HG02763 (cell line): ENCODE measurements around the gene CENPB.
"Not testable (repeated sequence)": the region's sequence is repeated elsewhere in the genome, so short reads cannot be mapped to it uniquely, and the experiment has no call there.

ENCODE experiments used
- ATAC-seq: cut with Tn5 transposase; IDR thresholded peaks from one replicate; pipeline ENCODE4 v1.9.1; 2021; ENCODE audit warnings: mild to moderate bottlenecking, moderate library complexity; ENCODE audit not compliant: unreplicated experiment

CENPB gene

DNA sequence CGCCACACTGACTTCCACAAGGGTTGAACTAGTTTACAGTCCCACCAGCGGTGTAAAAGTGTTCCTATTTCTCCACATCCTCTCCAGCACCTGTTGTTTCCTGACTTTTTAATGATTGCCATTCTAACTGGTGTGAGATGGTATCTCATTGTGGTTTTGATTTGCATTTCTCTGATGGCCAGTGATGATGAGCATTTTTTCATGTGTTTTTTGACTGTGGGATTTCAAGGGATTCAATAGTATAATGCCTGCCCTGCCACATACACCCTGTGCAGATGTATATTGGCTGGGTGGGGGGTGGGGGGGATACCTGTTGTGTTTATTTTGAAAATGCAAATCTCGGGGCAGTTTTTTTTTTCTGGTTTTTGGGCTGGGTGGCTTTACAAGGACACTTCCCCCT is 7.6 kb upstream of the CENPB start:
- ATAC-seq = not testable (repeated sequence)

DNA sequence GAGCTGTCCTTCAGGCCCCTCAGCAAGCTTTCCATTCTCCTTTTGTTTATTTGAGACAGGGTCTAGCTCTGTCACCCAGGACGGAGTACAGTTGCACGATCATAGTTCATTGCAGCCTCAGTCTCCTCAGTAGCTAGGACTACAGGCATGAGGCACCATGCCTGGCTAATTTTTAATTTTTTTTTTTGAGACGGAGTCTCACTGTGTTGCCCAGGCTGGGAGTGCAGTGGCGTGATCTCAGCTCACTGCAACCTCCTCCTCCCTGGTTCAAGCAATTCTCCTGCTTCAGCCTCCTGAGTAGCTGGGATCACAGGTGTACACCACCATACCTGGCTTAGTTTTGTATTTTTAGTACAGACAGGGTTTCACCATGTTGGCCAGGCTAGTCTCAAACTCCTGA is 2.7 kb upstream of the CENPB start:
- not testable (repeated sequence) for ATAC-seq

DNA sequence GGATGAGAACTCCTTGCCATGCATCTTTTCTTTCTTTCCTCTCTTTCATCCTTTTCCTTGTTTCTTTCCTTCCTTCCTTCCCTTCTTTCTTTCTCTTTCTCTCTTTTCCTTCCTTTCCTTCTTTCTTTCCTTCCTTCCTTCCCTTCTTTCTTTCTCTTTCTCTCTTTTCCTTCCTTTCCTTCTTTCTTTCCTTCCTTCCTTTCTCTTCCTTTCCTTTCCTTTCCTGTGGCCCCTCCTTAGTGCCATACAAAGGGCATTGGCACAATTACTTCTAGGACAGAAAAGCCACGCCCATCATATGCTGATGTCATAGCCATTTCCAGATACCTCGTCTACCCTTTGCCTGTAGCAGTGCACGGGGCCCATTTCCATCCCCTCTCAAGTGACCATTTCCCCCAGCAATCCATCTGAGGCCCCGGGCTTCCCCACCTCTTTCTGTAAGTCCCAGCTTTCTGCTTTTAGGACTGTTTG is 2.2 kb upstream of the CENPB start:
- no peak for ATAC-seq

DNA sequence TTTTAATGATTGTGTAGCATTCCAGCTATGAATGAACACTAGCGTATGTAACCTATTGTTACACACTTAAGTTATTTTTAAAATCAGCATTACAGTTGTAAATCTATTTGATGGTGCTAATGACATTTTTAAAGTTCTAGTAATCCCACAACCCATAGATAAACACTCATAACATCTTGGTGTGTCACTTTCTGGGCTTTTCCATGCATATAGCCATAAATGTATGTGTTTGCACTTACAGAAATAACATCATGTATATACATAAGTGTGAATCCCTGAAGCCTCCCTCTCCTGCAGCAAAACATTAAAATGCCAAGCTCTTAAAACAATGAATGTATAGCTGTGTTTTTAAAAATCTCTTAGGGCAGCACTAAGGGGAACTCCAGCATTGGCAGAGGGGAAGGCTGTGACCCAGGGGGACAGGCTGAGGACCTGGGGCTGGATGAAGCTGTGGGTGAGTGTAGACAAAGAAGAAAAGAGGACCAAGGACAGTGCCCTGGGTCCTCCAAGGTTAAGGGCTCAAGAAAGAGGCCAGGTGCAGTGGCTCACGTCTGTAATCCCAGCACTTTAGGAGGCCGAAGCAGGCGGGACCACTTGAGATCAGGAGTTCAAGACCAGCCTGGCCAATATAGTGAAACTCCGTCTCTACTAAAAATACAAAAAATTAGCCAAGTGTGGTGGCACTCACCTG is 929 bp upstream of the CENPB start:
- no peak for ATAC-seq

DNA sequence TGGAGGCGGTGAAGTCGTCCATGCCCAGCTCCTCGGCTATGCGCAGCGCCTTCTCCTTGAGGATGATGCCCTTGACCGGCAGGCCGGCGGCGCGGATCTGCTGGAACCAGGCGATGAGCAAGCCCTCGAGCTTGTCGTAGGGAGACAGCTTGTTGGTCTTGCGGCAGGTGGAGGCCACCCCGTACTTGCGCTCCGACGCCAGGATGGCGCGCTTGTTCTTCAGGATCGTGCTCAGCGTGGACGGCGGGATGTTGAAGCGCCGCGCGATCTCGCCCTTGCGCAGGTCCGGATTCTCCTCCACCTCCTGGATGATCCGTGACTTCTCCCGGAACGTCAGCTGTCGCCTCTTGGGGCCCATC is 435 bp downstream of the CENPB start:
- peak; percentile 3 for ATAC-seq

DNA sequence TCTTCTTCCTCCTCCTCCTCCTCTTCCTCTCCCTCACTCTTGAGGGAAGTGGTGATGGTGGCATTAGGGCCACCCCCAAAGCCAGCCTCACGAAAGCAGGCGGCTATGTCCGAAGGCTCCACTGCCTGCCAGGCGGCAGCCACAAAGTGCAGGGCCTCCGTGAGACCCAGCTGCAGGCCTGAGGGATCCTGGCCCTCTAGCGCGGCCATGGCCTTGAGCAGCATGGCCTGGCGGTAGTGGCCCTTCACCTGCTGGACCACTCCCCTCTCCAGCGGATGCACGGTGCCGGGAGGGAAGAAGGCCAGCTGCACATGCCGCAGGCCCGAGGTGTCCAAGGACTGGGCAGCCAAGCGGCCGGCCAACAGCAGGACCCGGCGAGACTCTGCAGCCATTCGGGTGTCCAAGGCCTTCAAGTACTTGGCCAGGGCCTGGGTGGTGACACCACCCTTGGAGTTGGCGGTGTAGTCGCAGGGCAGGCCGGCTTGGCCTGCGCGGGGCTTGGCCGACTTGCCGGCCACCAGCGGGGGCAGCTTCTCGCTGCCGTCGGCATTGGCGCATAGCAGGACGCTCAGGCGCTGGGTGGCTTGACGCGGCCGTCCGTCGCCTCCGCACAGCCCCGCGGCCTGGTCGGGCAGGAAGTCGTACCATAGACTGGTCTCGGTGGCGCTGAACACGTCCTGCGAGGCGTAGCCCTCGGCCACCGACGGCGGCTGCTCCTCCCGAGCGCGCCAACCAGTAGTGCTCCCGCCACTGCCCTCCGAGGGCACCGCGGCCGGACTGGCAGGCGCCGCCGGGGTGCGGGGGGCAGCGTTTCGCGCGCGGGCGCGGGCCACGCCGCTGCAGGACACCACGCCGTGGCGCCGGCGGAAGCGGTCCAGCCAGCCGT is 1.1 kb downstream of the CENPB start:
- ATAC-seq = no peak

DNA sequence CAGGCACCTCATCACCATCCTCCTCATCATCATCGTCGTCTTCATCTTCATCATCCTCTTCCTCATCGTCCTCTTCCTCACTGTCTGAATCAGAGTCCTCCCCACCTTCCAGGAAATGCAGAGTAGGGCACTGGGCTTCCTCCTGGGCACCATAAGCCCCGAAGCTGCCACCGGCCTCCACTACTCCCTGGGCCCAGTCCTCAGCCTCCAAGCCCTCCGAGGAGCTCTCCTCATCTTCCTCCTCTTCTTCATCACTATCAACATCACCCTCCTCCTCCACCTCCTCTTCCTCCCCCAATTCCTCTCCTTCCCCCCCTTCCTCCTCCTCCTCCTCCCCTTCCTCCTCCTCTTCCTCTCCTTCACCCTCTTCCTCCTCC is 1.7 kb downstream of the CENPB start:
- no peak for ATAC-seq

DNA sequence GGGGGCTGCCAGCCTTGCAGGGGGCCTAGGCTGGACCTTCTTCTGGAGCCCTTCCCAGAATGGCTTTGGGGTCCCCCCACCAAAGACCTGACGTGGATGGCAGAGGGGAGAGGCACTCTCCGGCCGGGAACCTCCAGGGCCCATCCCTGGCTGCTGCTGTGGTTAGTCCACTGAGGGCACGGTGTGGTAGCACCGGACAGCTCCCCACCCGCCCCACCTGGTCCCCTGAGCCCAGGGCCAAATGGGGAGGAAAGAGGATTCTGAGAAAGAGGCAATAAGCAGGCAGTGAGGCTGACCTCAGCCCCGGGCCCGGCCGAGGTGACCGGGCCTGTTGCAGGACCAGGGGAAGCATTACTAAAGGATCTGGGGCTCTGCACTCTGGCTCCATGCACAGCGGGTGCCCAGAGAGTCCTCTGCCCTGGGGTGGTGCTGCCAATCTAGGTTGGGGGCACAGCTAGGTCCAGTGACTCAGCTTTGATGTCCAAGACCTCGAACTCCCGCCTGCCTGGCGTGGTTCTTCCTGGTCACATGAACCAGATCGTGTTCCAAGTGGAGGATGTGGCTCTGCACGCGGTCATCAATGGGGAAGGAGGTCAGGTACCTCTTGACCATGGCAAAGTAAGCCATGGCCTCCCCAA is 2.2 kb downstream of the CENPB start:
- ATAC-seq = no peak

DNA sequence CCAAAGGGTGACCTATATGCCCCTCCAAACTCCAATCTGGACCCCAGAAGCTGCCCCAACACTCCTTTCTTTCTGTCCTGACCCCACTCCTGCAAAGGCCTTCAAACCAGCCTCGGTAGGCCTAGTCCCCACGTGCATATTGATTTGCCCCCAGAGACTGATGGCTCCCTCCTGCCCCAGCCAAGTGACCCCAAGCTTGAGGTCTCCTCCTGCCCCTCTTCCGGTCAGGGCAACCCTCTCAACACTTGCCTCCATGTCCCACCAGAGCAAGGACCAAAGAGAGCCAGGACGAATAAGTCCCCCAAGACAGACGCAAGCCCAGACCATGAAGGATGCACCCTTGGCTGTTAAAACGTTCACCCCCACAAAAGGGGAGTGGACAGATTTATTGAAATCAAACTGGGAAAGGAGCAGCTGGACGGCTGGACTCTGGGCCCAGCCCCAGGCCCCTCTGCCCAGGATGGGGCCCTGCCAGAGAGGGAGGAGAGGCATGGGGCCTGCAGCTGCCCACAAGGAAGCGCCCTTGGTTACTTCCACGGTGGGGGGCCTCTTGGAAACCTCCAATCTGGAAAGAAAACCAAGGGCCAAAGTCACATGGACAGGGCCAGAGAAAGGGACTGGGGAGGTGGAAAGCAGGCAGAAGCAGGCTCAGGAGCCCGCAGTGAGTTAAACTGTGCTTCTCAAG is 2.9 kb downstream of the CENPB start:
- no peak for ATAC-seq

DNA sequence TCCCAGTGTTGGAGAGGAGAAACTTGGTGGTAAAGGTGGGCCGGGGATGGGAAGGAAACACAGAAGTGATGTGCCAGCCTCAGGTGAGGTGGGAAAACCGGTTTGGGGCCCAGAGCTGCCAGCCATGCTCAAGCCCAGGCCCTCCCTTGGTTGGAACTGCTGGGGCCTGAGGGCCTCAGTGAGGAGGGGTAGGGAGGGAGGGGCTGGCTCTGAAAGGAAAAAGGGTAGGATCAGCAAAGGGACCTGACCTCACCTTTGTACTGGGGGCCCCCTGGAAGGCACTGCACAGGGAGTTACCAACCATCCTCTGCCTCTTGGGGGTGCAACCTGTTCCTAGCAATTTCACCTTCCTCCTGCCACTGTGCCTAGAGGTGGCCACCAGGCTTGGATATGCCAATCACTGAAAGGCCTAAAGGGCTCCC is 3.5 kb downstream of the CENPB start:
- ATAC-seq = no peak

DNA sequence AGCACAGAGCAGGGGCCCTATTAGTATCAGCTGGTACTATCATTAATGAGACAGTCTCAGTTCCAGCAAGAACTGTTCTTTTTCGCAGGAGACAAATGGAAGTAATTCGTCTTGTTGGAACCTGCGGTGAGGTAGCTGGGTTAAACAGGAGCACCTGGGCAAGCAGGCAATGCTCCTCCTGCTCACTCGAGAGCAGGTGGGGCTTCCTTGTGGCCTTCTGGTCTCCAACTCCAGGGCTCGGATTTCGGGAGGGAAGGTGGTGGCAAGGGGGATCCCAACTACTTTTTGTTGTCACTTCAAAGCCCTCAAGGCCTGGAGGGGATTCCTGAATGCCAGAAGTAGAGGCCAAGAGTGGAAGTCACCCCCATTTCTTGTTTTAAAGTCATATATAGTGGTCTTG is 3.9 kb downstream of the CENPB start:
- ATAC-seq = no peak

DNA sequence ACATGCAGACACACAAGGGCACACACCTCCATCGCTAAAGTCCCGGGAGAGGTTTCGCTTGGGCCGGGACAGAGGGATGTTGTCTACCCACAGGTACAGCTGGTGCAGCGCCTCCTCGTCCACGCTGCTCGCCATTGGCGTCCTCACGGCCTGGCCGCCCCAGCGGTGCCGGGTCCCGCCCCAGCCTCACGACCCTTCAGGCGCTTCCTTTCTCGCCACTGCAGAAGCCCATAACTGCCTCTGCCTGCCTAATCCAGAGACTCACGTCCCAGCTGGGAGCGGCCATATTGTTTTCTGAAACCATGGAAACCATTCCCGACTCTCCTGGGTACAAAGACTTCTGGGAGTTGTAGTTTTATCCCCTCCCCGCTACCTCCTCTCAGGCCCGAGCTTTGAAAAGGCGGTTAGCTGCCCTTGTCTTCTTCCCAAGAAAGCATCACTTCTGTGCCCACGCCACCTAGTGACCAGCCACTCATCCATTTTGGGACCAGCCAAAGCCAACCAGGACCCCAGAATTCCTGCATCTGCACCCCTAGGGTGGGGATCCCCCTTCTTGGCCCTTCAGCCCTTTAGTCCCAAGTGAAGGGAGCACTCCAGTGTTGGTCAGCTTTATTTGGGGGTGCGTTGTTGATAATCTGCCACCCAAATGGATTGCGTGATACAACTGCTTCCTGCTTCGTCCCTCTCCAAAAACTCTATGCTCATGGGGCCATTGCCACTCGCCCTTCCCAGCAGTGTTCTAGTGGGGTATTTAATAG is 5.2 kb downstream of the CENPB start, which contains the start of gene SPEF1:
SPEF1 (minus strand) TSS at position 296 of the 758 bp plus-strand sequence; CDS start at position 135, 161 bp downstream.
- no peak for ATAC-seq

DNA sequence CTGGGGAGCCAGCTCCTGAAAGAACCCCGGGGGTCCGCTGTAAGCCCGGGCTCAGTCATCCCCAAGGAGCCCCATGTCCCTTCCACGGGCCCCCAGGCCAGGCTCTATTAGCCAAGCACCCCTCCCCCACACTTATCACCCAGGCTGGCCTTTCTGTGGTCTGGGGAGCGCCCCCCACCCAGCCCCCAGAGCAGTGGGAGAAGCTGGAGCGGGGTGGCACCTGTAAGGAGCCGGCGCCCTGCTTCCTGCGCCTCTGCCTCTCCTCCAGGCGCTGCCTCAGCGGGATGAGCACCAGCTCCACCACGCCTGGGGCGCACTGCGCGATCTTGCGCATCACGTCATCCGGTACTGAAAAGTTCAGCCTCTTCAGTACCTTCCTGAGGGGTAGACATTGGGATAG is 7.6 kb downstream of the CENPB start:
- ATAC-seq = no peak

DNA sequence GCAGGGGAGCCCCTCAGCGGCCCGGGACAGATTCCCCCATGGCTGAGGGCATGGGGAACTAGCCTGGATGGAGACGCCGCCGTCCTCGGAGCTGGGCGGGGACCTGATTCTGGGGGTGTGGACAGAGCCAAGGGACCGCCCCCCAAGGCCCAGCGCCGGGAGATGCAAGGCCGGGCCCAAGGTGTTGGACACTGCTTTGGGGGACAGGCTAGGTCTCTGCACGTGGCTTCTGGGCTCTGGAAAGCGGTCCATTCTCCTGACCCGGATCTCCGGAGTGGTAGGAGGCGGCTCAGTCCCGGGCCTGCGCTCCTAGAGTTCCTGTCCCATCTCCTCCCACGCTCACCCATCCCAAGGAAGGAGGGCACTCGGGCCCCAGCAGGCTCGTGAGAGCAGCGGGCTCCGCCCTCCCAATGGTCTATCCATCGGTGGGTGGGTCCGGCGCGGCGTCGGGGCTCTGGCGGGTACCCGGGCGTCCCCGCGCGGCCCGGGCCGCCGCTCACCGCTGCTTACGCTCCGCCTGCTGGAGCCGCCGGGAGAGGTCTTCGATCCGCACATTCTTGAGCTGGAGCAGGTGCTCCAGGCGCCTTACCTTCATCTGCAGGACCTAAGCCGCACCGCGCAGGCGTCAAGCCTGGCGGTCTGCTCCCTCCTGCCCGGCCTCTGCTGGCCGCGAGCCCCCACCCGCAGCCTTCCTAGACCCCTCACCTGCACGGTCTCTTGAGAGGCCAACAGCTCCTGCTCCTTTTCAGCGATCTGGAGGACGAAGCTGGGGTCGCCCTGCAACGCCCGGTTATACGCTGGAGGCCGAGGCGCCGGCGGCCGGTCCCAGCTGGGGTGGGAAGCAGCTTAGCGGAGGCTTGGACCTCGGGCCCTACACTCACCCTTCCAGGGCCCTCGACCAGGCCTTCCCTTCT is 8.6 kb downstream of the CENPB start:
- ATAC-seq = no peak

DNA sequence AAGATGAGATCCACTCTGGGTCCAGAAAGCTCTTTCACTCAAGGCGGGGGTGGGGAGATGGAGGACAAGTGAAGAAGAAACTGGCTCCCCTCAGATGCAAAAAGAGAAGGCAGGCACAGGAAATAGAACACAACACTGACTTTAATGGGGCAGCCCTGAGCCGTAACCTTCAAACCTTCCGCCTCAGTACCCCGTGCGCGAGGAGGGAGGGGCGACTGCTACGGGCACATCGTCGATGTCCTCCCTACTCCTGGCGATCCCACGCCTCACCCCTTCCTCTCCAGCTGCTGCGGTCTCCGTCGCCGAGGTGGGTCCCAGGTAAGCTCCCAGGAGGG is 9.2 kb downstream of the CENPB start:
- ATAC-seq = no peak

DNA sequence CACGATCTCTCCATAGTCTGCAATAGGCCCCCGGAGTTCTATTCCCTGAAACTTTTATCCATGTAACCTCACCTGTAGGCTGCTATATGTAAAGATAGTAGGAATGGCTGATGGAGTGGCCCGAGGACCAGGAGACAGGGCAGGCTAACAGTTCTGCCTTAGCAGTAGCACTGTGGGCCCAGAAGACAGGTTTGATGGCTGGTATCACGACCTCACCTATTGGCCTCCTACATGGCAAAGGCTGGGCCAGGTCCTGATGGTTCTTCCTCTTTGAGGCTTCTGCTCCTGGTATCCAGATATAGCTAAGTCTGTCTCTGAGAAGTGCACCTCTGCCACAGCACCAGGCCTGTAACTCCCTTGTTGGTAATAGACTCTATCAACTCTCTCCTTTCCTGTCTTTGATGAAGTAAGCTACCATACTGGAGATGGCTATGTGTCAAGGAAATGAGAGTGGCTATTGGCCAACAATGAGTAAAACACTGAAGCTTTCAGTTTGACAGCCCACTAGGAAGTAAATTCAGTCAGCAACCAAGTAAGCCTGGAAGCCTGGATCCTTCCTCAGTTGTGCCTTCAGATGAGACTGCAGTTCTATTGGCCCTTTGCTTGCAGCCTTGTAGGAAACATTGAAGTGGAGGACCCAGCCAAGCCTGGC is 11.0 kb downstream of the CENPB start:
- ATAC-seq = no peak

DNA sequence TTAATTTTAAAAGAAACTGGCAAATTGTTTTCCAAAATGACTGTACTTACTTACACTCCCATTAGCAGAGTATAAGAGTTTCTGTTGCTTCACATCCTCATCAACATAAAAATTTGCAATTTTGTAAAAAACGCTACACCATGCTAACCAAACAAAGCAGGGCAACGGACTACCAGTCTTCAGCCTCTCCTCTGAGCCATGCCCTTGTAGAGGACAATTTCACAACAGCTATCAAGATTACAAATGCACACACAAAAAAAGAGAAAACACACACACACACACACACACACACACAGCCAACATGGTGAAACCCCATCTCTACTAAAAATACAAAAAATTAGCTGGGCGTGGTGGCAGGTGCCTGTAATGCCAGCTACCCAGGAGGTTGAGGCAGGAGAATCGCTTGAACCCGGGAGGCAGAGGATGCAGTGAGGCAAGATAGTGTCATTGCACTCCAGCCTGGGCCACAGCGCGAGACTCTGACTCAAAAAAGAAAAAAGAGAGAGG is 14.9 kb downstream of the CENPB start:
- ATAC-seq = no peak

DNA sequence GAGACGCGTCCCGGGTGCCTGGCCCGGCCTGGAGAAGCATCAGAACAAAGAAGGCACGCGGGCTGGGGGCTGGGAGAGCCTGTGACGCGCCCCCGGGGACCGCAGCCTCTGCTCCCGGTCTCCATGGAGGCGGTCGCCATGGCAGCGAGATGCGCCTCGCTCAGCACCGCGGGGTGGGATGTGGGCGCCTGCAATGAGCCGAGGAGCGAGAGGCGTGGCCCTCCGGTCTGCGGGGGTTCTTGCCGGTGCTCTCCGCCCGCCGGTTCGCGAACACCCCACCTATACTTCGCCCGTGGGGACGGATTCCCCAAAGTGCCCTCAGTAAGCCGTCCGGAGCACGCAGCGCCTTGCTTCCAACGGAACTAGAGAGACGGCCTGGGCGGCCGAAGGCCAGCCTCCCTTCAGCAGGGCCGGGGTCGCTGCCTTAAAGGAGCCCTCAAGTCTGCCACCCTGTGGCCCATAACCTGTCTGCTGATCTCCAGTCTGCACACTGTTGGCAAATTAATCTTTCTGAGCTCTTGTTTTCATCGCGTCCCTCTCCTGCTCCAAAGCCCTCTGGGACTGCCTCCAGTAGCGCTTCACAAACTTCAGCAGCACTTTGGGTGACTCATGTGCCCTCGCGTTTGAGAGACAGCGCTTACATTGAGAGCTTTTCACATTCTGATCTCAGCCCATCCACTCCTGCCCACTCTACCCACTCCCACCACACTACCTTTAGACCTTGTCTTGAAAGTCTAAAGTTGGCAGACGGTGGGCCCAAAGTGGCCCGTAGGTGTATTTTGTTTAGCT is 18.0 kb downstream of the CENPB start:
- ATAC-seq = peak; percentile 43
